ENCODE data around the gene MTMR2.

MTMR2 gene

DNA sequence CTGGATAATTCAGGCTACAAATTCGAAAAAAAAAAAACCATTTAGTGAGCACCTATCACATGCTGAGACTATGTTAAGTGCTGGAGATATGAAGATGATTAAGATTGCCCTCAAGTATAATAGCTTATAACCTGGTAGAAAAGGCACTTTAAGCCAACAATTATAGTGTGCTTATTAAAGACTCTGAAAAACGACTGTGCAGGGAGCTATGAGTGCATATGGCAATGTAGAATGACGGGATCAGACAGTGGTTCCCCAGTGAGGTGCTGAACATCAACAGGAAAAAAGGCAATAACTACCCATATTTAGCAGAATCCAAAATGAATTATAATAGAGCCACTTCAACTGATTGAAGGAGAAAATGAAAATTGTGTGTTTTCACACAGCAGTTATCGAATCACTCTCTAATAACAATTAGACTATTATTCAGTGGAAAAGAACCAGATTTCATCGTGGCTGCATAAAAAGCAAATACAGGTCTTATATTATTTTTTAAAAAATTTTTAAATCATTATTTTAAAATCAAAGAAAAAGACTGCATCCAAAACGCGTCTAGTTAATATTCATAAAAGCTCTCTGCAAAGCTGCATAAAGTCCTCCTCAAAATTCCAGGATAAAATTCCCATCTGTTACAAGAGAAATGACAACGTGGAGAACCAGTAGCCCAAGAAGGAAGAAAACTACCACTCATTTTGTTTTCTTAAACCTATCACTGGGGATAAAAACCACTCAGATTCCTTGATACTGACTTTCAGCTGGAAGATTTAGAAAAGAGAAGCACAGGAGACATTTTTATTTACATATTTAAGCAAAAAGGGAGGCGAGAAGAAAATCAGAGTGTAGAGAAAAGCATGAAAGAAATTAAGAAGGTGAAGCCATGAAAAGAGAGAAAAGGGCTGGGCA, 1.1 kb downstream of the MTMR2 start:
- Histone ChIP-seq H3K27me3 (ENCODE audit: insufficient read depth, low read depth, severe bottlenecking) (no peaks in the 10 kb centered on the region), H3K27ac (peak overlapping the region; percentile 80; the same call in 1 of the 2 replicates), H3K9me3 (ENCODE audit: severe bottlenecking) (no peaks in the 10 kb centered on the region), H3K4me3 (ENCODE audit: low read depth, low read length) (peak overlapping the region; percentile 88), H3K36me3 (no peaks in the 10 kb centered on the region)
- TF ChIP-seq, protein P1, sequence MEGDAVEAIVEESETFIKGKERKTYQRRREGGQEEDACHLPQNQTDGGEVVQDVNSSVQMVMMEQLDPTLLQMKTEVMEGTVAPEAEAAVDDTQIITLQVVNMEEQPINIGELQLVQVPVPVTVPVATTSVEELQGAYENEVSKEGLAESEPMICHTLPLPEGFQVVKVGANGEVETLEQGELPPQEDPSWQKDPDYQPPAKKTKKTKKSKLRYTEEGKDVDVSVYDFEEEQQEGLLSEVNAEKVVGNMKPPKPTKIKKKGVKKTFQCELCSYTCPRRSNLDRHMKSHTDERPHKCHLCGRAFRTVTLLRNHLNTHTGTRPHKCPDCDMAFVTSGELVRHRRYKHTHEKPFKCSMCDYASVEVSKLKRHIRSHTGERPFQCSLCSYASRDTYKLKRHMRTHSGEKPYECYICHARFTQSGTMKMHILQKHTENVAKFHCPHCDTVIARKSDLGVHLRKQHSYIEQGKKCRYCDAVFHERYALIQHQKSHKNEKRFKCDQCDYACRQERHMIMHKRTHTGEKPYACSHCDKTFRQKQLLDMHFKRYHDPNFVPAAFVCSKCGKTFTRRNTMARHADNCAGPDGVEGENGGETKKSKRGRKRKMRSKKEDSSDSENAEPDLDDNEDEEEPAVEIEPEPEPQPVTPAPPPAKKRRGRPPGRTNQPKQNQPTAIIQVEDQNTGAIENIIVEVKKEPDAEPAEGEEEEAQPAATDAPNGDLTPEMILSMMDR (IDR thresholded peaks at IDR 0.05; ENCODE audit: low read depth, low read length): no peak
- no peak for DNase-seq

DNA sequence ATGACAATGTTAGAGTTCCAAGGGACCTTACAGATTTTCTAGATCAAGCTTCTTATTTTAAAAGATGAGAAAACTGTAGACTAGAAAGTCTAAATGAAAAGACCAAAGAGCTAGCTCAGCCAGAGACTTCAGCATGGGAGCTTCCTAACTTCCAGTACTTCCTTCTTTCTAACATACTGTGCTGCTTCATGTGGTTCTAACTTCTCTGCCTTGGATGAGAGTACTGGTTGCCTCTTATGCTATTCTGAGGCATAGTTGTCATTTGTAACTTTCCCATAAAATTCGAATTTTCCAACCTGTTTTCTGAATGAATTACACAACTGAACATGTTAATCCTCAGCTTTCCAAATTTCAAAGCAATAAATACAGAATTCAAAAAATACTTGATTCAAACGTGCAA, 1.8 kb downstream of the MTMR2 start:
- Histone ChIP-seq H3K4me3 (ENCODE audit: low read depth, low read length) (no peak overlapping the region), H3K9me3 (ENCODE audit: severe bottlenecking) (no peaks in the 10 kb centered on the region), H3K27me3 (ENCODE audit: insufficient read depth, low read depth, severe bottlenecking) (no peaks in the 10 kb centered on the region), H3K27ac (no peak overlapping the region), H3K36me3 (no peaks in the 10 kb centered on the region)
- TF ChIP-seq, protein P1 (IDR thresholded peaks at IDR 0.05; ENCODE audit: low read depth, low read length): no peak
- no peak for DNase-seq

DNA sequence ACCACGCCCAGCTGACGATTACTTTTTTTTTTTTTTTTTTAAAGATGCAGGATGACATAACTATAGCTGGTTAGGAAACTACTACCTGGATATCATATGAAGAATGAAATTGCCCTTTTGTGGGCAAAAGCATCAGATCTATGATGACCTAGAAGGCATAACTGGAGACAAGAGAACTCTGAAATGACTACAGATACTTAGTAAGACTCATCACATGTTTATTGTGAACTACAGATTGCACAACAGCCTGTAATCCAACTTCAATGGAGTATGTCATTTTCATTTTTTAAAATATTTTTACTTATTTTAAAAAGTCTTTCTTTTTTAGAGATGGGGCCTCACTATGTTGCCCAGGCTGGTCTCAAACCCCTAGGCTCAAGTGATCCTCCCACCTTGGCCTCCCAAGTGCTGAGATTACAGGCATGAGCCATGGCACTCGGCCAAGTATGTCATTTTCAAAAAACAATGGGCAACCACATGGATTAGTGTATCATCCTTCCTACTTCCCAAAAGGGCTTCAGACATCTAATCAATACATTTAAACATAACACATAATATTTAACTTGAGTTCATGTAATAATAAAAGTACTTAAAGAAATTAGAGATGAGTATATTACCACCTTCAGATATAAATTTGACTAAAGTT, 3.3 kb downstream of the MTMR2 start:
- H3K27ac ChIP-seq: no peak overlapping the region
- H3K4me3 ChIP-seq (ENCODE audit: low read depth, low read length): no peak overlapping the region
- TF ChIP-seq, protein P1 (IDR thresholded peaks at IDR 0.05; ENCODE audit: low read depth, low read length): no peak
- no peaks in the 10 kb centered on the region for H3K9me3 ChIP-seq (ENCODE audit: severe bottlenecking)
- no peaks in the 10 kb centered on the region for H3K27me3 ChIP-seq (ENCODE audit: insufficient read depth, low read depth, severe bottlenecking)
- DNase-seq: no peak
- no peaks in the 10 kb centered on the region for H3K36me3 ChIP-seq

DNA sequence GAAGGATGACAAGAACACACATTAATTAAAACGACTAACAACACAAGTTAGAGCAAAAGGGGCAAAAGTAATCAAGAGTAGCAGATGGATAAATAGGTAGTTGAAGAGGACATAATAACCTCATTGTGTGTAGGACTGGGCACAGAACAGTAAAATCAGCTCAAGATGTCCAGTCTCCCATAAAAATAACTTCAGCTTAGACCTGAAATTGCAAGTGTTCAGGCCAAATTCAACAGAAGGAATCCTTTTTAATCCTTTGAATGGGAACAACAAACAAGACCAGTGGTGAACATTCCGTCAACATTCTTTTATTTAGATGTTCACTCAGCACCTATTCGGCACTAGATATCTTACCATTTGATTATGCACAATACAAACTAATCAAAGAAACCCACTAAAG, 4.4 kb downstream of the MTMR2 start:
- Histone ChIP-seq H3K27me3 (ENCODE audit: insufficient read depth, low read depth, severe bottlenecking) (no peaks in the 10 kb centered on the region), H3K9me3 (ENCODE audit: severe bottlenecking) (no peaks in the 10 kb centered on the region), H3K27ac (no peak overlapping the region), H3K36me3 (no peaks in the 10 kb centered on the region), H3K4me3 (ENCODE audit: low read depth, low read length) (no peak overlapping the region)
- no peak for DNase-seq
- TF ChIP-seq, protein P1 (IDR thresholded peaks at IDR 0.05; ENCODE audit: low read depth, low read length): no peak

DNA sequence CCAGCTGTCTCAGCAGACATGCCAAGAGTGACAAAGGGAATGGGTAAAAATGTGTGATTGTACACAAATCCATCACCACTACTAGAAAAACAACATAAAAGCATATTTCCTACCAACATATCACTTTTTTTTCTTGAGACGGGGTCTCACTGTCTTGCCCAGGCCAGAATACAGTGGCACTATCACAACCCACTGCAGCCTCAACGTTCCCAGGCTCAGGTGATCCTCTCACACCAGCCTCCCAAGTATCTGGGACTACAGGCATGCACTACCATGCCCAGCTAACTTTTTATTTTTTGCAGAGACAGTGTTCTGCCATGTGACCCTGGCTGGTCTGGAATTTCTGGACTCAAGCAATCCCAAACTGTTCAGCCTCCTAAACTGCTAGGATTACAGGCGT, 5.2 kb downstream of the MTMR2 start:
- H3K27ac ChIP-seq: no peak overlapping the region
- H3K9me3 ChIP-seq (ENCODE audit: severe bottlenecking): no peaks in the 10 kb centered on the region
- no peak for DNase-seq
- H3K36me3 ChIP-seq: no peaks in the 10 kb centered on the region
- TF ChIP-seq, protein P1 (IDR thresholded peaks at IDR 0.05; ENCODE audit: low read depth, low read length): no peak
- H3K27me3 ChIP-seq (ENCODE audit: insufficient read depth, low read depth, severe bottlenecking): no peaks in the 10 kb centered on the region
- no peak overlapping the region for H3K4me3 ChIP-seq (ENCODE audit: low read depth, low read length)
